Measurements from ENCODE around the gene CRYBB3. TPM values are rescaled to one million over a fixed set of nuclear protein-coding genes. Genes with fewer than 3 reads are reported as not detected.
A peak's percentile ranks its signal among the peaks of the same experiment; 100 is the strongest.

The CRYBB3 gene
- total RNA-seq: 1 to 10 TPM in 1 of 2 donors, under 1 TPM in 1; 0.70 to 2.1 TPM
- long read RNA-seq: 0 reads

- intact Hi-C loops (cut with DNase I, micrococcal nuclease): no loop called here
- no peak for DNase-seq
- ATAC-seq: no peak
Measured at GRCh38 chr22:25199731-25200520, at the start of gene CRYBB3. Gene CRYBB3, plus strand, starts transcription at chr22:25199858. Its CDS starts 1,539 bp downstream, at chr22:25201397.

DNA sequence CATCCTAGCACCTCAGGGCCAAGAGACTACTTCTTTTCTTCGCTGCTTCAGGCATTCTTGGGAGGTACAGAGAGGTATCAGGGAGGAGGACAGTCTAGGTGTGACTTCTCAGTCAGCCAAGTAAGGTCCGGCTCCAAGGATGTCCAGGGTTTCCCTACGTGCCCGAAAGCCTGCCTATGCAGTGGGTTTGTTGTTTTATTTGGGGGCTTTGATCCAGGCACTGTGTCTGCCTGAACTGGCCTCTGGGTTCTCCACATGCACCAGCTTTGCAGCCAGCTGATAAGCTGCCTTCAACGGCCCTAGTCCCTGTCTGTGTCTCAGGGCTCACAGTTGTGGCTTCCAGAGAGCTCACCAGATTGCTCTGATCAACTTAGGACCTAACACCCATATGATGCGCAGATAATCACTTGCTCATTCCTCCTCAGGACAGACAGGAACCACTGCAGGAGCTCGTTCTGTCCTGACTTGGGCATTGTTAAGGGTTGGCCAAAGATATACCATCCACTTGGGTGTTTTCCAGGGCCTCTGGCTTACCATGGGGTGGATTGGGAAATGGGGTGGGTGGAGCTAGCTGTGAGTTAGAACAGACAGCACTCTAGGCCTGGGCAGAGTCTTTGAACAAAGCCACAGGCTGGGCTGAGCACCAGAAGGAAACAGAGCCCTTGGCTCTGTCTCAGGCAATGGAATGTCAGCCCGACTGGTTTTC, 45.5 kb upstream of the CRYBB3 start:
- ATAC-seq: peak; percentile 88
- intact Hi-C loops (cut with DNase I, micrococcal nuclease): no loop called here
- DNase-seq: peak; percentile 62 to 86

GRCh38 chr22:25154667-25154999, 45.0 kb upstream of the CRYBB3 start:
- intact Hi-C loops (cut with DNase I, micrococcal nuclease): no loop called here
- ATAC-seq (peak; percentile 15), DNase-seq (no peak)

- intact Hi-C loops (cut with DNase I, micrococcal nuclease): no loop called here
- DNase-seq (no peak), ATAC-seq (no peak)
Measured at GRCh38 chr22:25156736-25157135, 42.9 kb upstream of the CRYBB3 start.

GRCh38 chr22:25159028-25159427, 40.6 kb upstream of the CRYBB3 start:
- DNase-seq (no peak), ATAC-seq (no peak)
- intact Hi-C loops (cut with DNase I, micrococcal nuclease): no loop called here

DNA sequence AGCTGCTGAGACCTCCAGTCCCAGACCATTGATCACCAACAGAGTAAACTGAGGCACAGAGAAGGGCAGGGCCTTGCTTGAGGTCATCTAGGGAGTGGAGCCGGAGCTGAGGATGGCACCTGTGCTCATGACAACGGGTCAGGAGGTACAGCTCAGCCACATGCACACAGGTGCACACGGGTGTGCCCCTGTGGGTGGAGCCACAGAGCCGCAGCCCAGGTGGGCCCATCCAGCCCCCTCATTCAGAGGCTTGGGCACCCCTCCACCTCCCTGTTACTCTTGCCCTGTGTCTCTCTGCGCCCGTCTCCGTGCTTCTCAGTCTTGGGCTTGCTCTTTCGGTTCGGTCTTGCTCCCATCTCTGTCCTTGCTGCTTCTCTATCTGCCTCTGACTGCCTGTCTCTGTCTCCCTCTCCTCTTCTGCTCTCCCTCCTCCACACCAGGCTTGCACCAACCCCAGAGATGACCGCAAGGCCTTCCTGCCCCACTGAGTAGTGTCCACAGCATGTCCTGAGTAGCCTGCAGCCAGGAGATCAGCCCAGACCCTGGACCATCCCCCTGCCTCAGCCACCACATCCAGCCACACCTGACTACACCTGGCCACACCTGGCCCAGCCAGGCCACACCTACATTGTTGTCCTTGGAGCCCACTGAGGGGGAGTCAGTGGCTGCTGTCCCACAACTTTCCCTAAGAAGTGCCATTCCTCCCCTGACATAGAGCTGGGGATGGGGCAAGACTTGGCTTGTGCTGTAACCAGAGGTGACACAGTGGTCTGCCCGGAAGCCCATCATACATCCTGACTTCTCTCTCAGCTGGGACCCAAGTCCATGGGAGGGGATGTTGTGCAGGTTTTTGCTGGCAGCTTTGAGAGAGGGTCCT, 39.3 kb upstream of the CRYBB3 start:
- ATAC-seq (peak; percentile 35), DNase-seq (no peak)

GRCh38 chr22:25161017-25161915, 38.4 kb upstream of the CRYBB3 start:
- intact Hi-C loops (cut with DNase I, micrococcal nuclease): no loop called here

More for the DNA sequence above, 39.3 kb upstream of the CRYBB3 start:
- intact Hi-C loops (cut with DNase I, micrococcal nuclease): no loop called here

DNA sequence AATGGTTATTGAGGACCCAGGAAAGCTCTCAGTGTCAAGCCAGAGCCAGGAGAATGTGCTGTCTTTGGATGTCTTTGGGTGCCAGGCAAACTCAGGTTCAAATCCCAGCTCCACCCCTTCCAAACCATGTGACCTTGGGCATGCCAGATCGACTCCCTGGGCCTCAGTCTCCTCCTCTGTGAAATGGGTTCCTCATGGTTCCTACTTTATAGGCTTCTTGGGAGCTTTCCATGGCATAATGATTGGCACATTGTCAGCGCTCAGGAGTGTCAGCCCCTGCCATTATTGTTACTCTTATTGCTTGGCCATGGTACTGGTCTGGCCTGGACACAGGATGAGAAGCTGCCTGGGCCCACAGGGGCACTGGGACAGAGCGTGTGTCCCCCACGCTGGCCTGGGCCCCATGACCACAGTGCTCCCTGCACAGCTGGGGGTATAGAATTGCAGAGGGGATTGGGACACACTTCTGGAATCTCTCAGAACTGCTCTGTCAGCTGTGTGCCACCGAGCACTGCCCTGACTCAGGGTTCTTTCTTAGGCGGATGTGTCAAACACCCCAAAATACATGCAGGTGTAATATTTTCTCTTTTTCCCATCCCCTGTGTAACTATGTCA, 37.6 kb upstream of the CRYBB3 start:
- DNase-seq (no peak), ATAC-seq (no peak)
- intact Hi-C loops (cut with DNase I, micrococcal nuclease): no loop called here

More at GRCh38 chr22:25161017-25161915, 38.4 kb upstream of the CRYBB3 start:
- DNase-seq (no peak), ATAC-seq (no peak)

- intact Hi-C loops (cut with DNase I, micrococcal nuclease): no loop called here
- DNase-seq (no peak), ATAC-seq (no peak)
Measured at GRCh38 chr22:25162561-25162960, 37.1 kb upstream of the CRYBB3 start.

DNA sequence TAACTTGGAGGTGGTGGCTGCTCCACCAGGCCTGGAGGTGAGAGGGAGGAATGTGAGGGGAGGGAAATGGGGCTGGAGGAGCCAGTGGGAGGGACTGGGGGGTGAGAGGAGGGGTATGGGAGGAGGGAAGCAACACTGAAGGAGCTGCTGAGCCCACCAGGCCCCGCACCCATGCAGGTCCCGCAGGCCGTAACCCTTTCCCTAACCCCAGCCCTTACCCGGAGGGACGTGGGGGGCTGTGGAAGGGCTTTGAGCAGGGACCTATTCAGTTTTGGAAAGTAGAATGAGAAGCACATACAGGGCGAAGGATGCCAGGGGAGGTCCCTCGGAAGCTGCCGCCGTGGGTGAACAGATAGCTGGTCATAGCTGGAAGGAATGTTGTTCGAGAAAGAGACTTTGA, 33.9 kb upstream of the CRYBB3 start:
- ATAC-seq (no peak), DNase-seq (no peak)
- intact Hi-C loops (cut with DNase I, micrococcal nuclease): no loop called here

GRCh38 chr22:25166266-25167040, 33.2 kb upstream of the CRYBB3 start:
- peak; percentile 73 for ATAC-seq
- intact Hi-C loops (cut with DNase I, micrococcal nuclease): no loop called here
- DNase-seq: no peak

DNA sequence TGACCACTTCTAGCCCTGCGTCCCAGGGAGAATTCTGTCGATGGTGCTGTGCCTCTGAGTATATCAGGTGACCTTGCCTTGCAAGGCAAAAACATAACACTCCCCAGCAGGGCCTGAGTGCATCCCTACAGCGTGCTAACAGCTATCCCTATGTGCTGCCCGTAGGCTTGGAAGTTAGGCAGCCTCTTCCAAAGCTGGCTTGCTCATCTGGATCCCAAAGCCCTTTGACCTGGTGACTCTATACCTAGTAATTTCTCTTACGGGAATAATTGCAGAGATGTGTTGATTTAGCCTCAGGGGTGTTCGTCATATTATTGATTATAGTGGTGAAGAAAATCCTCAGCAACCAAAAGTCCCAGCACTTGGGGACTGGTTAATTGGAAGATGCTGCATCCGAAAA, 32.6 kb upstream of the CRYBB3 start:
- intact Hi-C loops (cut with DNase I, micrococcal nuclease): no loop called here
- ATAC-seq (no peak), DNase-seq (no peak)

DNA sequence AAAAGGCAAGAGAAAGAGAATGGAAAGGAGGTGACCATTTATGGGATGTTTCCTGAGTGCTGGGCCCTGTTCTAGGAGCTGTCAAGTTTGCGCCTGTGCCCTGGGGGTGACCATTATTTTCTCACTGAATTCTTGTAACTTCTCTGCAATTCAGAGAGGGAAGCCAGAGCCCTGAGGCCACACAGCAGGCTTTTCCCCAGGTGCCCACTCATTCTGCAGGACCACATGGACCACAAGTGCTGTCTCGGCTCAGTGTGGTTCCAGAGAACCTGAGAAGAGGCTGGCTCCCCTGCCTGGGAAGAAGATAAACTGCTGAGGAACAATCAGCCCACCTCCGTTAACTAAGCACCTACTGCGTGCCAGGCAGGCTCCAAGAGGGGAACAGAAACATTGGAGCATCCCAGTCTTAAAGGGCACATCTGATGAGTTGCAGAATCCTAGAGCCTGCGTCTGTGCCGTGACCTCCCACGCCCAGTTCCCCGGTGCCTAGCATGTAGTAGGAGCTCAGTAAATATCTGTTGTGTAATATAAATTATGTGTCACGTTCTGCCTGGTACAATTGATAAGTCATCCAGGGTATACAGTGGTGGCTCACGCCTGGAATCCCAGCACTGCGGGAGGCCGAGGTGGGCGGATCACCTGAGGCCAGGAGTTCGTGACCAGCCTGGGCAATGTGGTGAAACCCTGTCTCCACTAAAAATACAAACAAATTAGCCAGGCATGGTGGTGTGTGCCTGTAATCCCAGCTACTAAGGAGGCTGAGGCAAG, 31.6 kb upstream of the CRYBB3 start:
- DNase-seq: no peak
- intact Hi-C loops (cut with DNase I, micrococcal nuclease): no loop called here
- ATAC-seq: no peak

- ATAC-seq (no peak), DNase-seq (no peak)
- intact Hi-C loops (cut with DNase I, micrococcal nuclease): no loop called here
Measured at GRCh38 chr22:25169278-25170031, 30.2 kb upstream of the CRYBB3 start.

DNA sequence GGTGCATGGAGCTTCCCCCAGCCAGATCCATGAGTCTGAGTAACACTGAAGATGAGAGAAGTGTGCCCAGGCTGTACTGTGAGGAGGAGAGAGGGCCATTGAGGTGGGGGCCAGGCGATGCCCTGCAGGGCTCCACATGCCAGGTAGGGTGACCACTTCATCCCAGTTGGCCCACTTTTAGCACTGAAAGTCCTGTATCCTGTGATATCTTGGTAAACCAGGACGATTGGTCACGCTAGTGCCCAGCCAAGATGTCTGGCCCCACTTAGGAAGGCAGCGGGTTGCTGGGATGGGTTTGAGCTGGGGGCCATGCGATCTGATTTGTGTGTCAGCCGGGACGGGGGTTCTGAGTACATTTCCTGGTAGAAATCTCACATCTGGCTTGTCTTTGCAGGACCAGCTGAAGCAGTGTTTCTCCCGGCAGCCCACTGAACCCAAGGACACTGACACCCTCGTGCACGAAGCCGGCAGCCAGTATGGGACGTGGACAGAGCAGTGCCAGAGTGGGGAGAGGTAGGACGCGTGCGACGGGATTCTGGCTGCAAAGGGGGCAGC, 29.2 kb upstream of the CRYBB3 start:
- no peak for ATAC-seq
- intact Hi-C loops (cut with DNase I, micrococcal nuclease): no loop called here

GRCh38 chr22:25172153-25172552, 27.5 kb upstream of the CRYBB3 start:
- ATAC-seq: peak; percentile 83
- intact Hi-C loops (cut with DNase I, micrococcal nuclease): no loop called here

More for the DNA sequence above, 29.2 kb upstream of the CRYBB3 start:
- DNase-seq: no peak

More at GRCh38 chr22:25172153-25172552, 27.5 kb upstream of the CRYBB3 start:
- peak in 1 of 2 donors; percentile 56 for DNase-seq
